NB4 (cell line): Measurements from ENCODE around the gene NR3C1.

Experiments used
- MYC ChIP-seq: IDR thresholded peaks from 2 replicates; pipeline ENCODE4 v1.6.1; 2011; ENCODE audit warnings: low read depth, low read length
- POLR2A ChIP-seq: IDR thresholded peaks from 2 replicates; pipeline ENCODE4 v1.6.1; 2011; ENCODE audit warnings: mild to moderate bottlenecking; ENCODE audit not compliant: insufficient read length; ENCODE audit errors: extremely low read depth
- TF ChIP-seq, protein P1 (sequence below): IDR thresholded peaks from one replicate; pipeline ENCODE4 v1.5.1; 2012; ENCODE audit warnings: low read depth, low read length

DNA sequence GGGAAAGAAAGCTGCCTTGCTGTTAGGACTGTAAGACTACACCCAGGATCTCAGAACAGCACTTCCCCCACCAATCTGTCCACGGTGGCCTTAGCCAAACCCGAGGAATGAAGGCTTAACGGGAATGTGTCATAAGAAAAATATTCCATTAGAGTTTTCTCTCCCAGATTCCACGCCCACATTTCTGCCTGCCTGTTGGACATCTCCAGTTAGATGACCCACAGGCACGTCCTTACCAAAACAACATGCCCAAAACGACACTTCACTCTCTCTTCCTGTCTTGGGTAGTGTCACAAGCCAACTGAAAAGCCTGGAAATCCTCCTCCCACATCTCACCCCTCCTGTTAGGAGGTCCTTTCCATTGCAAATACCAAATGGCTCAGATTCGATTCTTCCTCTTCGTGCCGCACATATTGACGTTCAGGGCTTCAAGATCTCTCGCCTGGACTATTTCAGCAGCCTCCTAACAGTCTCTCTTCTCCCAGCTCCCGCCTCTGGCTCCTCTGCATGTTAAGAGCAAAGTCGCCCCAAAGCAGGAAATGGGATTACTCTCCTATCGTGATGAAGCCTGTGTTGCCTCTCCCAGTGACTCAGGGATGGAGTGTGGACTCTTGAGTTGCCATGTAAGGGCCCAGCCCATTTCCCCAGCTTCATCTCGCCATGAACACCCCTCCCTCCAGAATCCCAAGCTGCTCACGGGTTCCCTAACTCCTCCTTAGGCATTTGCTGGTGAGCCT lies 159.3 kb downstream of the NR3C1 start:
- TF ChIP-seq, protein P1, sequence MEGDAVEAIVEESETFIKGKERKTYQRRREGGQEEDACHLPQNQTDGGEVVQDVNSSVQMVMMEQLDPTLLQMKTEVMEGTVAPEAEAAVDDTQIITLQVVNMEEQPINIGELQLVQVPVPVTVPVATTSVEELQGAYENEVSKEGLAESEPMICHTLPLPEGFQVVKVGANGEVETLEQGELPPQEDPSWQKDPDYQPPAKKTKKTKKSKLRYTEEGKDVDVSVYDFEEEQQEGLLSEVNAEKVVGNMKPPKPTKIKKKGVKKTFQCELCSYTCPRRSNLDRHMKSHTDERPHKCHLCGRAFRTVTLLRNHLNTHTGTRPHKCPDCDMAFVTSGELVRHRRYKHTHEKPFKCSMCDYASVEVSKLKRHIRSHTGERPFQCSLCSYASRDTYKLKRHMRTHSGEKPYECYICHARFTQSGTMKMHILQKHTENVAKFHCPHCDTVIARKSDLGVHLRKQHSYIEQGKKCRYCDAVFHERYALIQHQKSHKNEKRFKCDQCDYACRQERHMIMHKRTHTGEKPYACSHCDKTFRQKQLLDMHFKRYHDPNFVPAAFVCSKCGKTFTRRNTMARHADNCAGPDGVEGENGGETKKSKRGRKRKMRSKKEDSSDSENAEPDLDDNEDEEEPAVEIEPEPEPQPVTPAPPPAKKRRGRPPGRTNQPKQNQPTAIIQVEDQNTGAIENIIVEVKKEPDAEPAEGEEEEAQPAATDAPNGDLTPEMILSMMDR, result no peak
- no peak for TF ChIP-seq POLR2A
- TF ChIP-seq MYC, result no peak
